H9 (cell line): ENCODE data around the gene DOCK2. TPM values are rescaled to one million over a fixed set of nuclear protein-coding genes. Genes with fewer than 3 reads are reported as not detected.

Experiments
- DNase-seq: peaks from one replicate; pipeline ENCODE4 v3.0.0-alpha.2; 2017
- H2AFZ ChIP-seq: one replicate; pipeline ENCODE4 v1.6.1; 2013; ENCODE audit warnings: mild to moderate bottlenecking, low read length, control low read depth, moderate library complexity
- H2AK5ac ChIP-seq: 2 replicates; pipeline ENCODE4 v1.6.1; 2013; ENCODE audit warnings: low read length, control low read depth, mixed read lengths; ENCODE audit not compliant: insufficient read length
- H2BK120ac ChIP-seq: one replicate; pipeline ENCODE4 v1.6.1; 2013; ENCODE audit warnings: low read depth, mild to moderate bottlenecking, low read length, control low read depth, inconsistent platforms; ENCODE audit not compliant: poor library complexity, severe bottlenecking
- H2BK12ac ChIP-seq: 2 replicates; pipeline ENCODE4 v1.6.1; 2013; ENCODE audit warnings: low read length, control low read depth, mixed read lengths, low read depth; ENCODE audit not compliant: insufficient read length
- H2BK15ac ChIP-seq: 2 replicates; pipeline ENCODE4 v1.6.1; 2013; ENCODE audit warnings: low read depth, low read length, control low read depth
- H2BK20ac ChIP-seq: one replicate; pipeline ENCODE4 v1.6.1; 2013; ENCODE audit warnings: low read depth, mild to moderate bottlenecking, low read length, control low read depth, inconsistent platforms; ENCODE audit not compliant: poor library complexity, severe bottlenecking
- H2BK5ac ChIP-seq: 2 replicates; pipeline ENCODE4 v1.6.1; 2013; ENCODE audit warnings: low read length, control low read depth, mixed read lengths; ENCODE audit not compliant: insufficient read length
- H3K14ac ChIP-seq: 2 replicates; pipeline ENCODE4 v1.6.1; 2013; ENCODE audit warnings: low read length, control low read depth; ENCODE audit not compliant: insufficient read depth
- H3K18ac ChIP-seq: 2 replicates; pipeline ENCODE4 v1.6.1; 2013; ENCODE audit warnings: low read depth, mild to moderate bottlenecking, mixed read lengths, low read length, control low read depth; ENCODE audit not compliant: insufficient read length
- H3K23ac ChIP-seq: 2 replicates; pipeline ENCODE4 v1.6.1; 2013; ENCODE audit warnings: low read length, control low read depth, mixed read lengths, low read depth; ENCODE audit not compliant: insufficient read length
- H3K23me2 ChIP-seq: 2 replicates; pipeline ENCODE4 v1.6.1; 2013; ENCODE audit warnings: low read depth, mild to moderate bottlenecking, mixed read lengths, low read length, control low read depth; ENCODE audit not compliant: insufficient read length, poor library complexity, severe bottlenecking
- H3K27ac ChIP-seq: 2 replicates; pipeline ENCODE4 v1.5.1; 2013; ENCODE audit warnings: low read length, control low read depth, mixed read lengths, low read depth; ENCODE audit not compliant: insufficient read length
- H3K27me3 ChIP-seq: 2 replicates; pipeline ENCODE4 v1.6.1; 2013; ENCODE audit warnings: low read length, control low read depth, inconsistent platforms; ENCODE audit not compliant: insufficient read depth
- H3K4ac ChIP-seq: 2 replicates; pipeline ENCODE4 v1.6.1; 2013; ENCODE audit warnings: low read depth, mild to moderate bottlenecking, control low read depth, inconsistent platforms, low read length, moderate library complexity
- H3K4me1 ChIP-seq: 2 replicates; pipeline ENCODE4 v1.6.1; 2013; ENCODE audit warnings: low read length, control low read depth, inconsistent platforms; ENCODE audit not compliant: insufficient read depth
- H3K4me2 ChIP-seq: 2 replicates; pipeline ENCODE4 v1.6.1; 2013; ENCODE audit warnings: low read length, control low read depth, mixed read lengths; ENCODE audit not compliant: insufficient read length, insufficient read depth
- H3K56ac ChIP-seq: 2 replicates; pipeline ENCODE4 v1.6.1; 2013; ENCODE audit warnings: low read depth, mild to moderate bottlenecking, mixed read lengths, low read length, control low read depth; ENCODE audit not compliant: insufficient read length
- H3K79me1 ChIP-seq: 2 replicates; pipeline ENCODE4 v1.6.1; 2013; ENCODE audit warnings: low read depth, mild to moderate bottlenecking, moderate library complexity, low read length, control low read depth, inconsistent platforms; ENCODE audit not compliant: insufficient read depth, poor library complexity, severe bottlenecking
- H3K79me2 ChIP-seq: 2 replicates; pipeline ENCODE4 v1.6.1; 2013; ENCODE audit warnings: low read length, control low read depth, inconsistent platforms; ENCODE audit not compliant: insufficient read depth
- H3K9ac ChIP-seq: 2 replicates; pipeline ENCODE4 v1.6.1; 2013; ENCODE audit warnings: low read length, control low read depth, mixed read lengths; ENCODE audit not compliant: insufficient read length; ENCODE audit errors: extremely low read depth
- H3K9me3 ChIP-seq: one replicate; pipeline ENCODE4 v1.6.1; 2013; ENCODE audit warnings: low read depth, low read length, inconsistent platforms; ENCODE audit not compliant: control insufficient read depth
- H3T11ph ChIP-seq: one replicate; pipeline ENCODE4 v1.6.1; 2013; ENCODE audit warnings: mild to moderate bottlenecking, low read length, control low read depth, inconsistent platforms
- H4K20me1 ChIP-seq: one replicate; pipeline ENCODE4 v1.6.1; 2013; ENCODE audit not compliant: control insufficient read depth, insufficient read length, insufficient read depth
- H4K5ac ChIP-seq: 2 replicates; pipeline ENCODE4 v1.6.1; 2013; ENCODE audit warnings: low read depth, mild to moderate bottlenecking, mixed read lengths, low read length, control low read depth; ENCODE audit not compliant: insufficient read length
- H4K8ac ChIP-seq: replicated peaks from 2 replicates; pipeline ENCODE4 v1.6.1; 2013; ENCODE audit warnings: low read length, control low read depth, mixed read lengths, low read depth; ENCODE audit not compliant: insufficient read length
- H4K91ac ChIP-seq: 2 replicates; pipeline ENCODE4 v1.6.1; 2013; ENCODE audit warnings: low read depth, mild to moderate bottlenecking, moderate library complexity, mixed read lengths, low read length, control low read depth; ENCODE audit not compliant: insufficient read length
- H3K27ac Mint-ChIP-seq, 3 experiments: 2 replicates in 2 of 3; 3 replicates in 1 of 3; pipeline ENCODE4 v1.8.0; 2020 to 2021; ENCODE audit warnings: mixed read lengths in 3 of 3, mild to moderate bottlenecking in 1 of 3, moderate library complexity in 1 of 3
- H3K27me3 Mint-ChIP-seq: 2 replicates; pipeline ENCODE4 v1.8.0; 2021; ENCODE audit warnings: low read depth, mild to moderate bottlenecking, moderate library complexity, mixed read lengths
- H3K36me3 Mint-ChIP-seq, 3 experiments: 2 replicates in 2 of 3; 3 replicates in 1 of 3; pipeline ENCODE4 v1.8.0; 2020 to 2021; ENCODE audit warnings: low read depth in 3 of 3, mixed read lengths in 3 of 3; ENCODE audit not compliant: insufficient read depth in 1 of 3
- H3K4me1 Mint-ChIP-seq, 2 experiments: 2 replicates each; pipeline ENCODE4 v1.8.0; 2020; ENCODE audit warnings: mixed read lengths in 2 of 2
- H3K4me3 Mint-ChIP-seq, 2 experiments: 2 replicates in 1 of 2; 3 replicates in 1 of 2; pipeline ENCODE4 v1.8.0; 2020 to 2021; ENCODE audit warnings: mild to moderate bottlenecking in 2 of 2, mixed read lengths in 2 of 2, moderate library complexity in 1 of 2
- H3K9me3 Mint-ChIP-seq, 2 experiments: 2 replicates in 1 of 2; 3 replicates in 1 of 2; pipeline ENCODE4 v1.8.0; 2020; ENCODE audit warnings: mild to moderate bottlenecking in 2 of 2, mixed read lengths in 2 of 2, moderate library complexity in 1 of 2
- WGBS: extraction: QIAGEN DNeasy Blood & Tissue Kit; methylation state at CpG from one replicate; pipeline ENCODE4 v1.1.7; 2013; ENCODE audit warnings: missing lambda C conversion rate, low lambda C conversion rate, mixed read lengths; ENCODE audit not compliant: insufficient read length; ENCODE audit errors: extremely low coverage; 5-methylcytosine and 5-hydroxymethylcytosine counted together
- total RNA-seq: library from RNA; stranded (reverse); gene quantifications from 2 replicates; pipeline ENCODE4 v1.2.1, GENCODE V29; 2021
- TF ChIP-seq, protein P1 (sequence below): fragments of 200-600 bp; sonication (generic); conservative IDR thresholded peaks from 3 replicates; pipeline ENCODE4 v1.8.0; 2021; ENCODE audit warnings: antibody characterized with exemption, mild to moderate bottlenecking

Gene DOCK2
- total RNA-seq, 1 experiment from 2014 or later, result 7.8 TPM

DNA sequence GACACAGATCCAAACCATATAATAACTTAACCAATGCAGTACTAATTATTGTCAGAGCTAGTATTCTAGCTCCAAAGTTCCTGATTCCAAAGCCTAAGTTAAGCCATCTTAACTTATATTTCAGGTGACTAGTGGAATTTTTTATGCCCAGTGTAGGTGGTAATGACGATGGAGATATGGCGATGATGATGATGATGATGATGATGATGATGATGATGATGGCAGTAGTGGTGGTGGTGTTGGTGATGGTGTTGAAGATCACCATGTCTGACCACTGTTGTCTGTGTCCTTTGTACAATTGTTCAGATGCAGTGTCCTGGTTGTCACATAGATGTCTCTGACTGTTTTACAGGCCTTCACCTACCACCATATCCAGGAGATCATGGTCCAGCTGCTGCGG, 203.3 kb downstream of the DOCK2 start:
- TF ChIP-seq, protein P1, sequence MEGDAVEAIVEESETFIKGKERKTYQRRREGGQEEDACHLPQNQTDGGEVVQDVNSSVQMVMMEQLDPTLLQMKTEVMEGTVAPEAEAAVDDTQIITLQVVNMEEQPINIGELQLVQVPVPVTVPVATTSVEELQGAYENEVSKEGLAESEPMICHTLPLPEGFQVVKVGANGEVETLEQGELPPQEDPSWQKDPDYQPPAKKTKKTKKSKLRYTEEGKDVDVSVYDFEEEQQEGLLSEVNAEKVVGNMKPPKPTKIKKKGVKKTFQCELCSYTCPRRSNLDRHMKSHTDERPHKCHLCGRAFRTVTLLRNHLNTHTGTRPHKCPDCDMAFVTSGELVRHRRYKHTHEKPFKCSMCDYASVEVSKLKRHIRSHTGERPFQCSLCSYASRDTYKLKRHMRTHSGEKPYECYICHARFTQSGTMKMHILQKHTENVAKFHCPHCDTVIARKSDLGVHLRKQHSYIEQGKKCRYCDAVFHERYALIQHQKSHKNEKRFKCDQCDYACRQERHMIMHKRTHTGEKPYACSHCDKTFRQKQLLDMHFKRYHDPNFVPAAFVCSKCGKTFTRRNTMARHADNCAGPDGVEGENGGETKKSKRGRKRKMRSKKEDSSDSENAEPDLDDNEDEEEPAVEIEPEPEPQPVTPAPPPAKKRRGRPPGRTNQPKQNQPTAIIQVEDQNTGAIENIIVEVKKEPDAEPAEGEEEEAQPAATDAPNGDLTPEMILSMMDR, result no peak
- no peak overlapping the region for H3K27ac Mint-ChIP-seq
- Histone ChIP-seq H3K23ac (no peak overlapping the region), H4K8ac (no peak overlapping the region), H2AK5ac (no peak overlapping the region), H2BK12ac (no peak overlapping the region), H2BK120ac (no peak overlapping the region), H3K14ac (no peak overlapping the region), H3K27me3 (no peaks in the 10 kb centered on the region), H4K5ac (no peak overlapping the region), H3K27ac (no peak overlapping the region), H2BK15ac (no peak overlapping the region), H3K4me1 (no peaks in the 10 kb centered on the region), H4K20me1 (no peaks in the 10 kb centered on the region), H3K79me2 (no peaks in the 10 kb centered on the region), H2BK20ac (no peak overlapping the region), H3T11ph (no peak overlapping the region), H3K4ac (no peak overlapping the region), H3K9ac (no peak overlapping the region), H2AFZ (no peak overlapping the region), H3K56ac (no peak overlapping the region), H3K18ac (no peak overlapping the region), H3K9me3 (no peaks in the 10 kb centered on the region), H2BK5ac (no peak overlapping the region), H3K79me1 (no peaks in the 10 kb centered on the region), H3K4me2 (no peak overlapping the region), H3K23me2 (no peaks in the 10 kb centered on the region), H4K91ac (no peak overlapping the region)
- H3K36me3 Mint-ChIP-seq, result no peaks in the 10 kb centered on the region; a peak in 1 of 7 replicates
- H3K4me1 Mint-ChIP-seq, result peaks cover 0 to 5% of the 10 kb centered on the region in 2 experiments; a peak in 1 of 4 replicates
- no peaks in the 10 kb centered on the region; a peak in 1 of 5 replicates for H3K9me3 Mint-ChIP-seq
- no peak for DNase-seq
- no peaks in the 10 kb centered on the region; the same call in 1 of the 2 replicates for H3K27me3 Mint-ChIP-seq
- no CpG with 5 or more reads among the region's 3 CpGs for WGBS
- H3K4me3 Mint-ChIP-seq, result no peak overlapping the region
